Left cardiac atrium (tissue), 4 donors: Measurements from ENCODE around the gene PRPSAP1. TPM values are rescaled to one million over a fixed set of nuclear protein-coding genes. Genes with fewer than 3 reads are reported as not detected.
"Not testable (repeated sequence)": the region's sequence is repeated elsewhere in the genome, so short reads cannot be mapped to it uniquely, and the experiment has no call there.

Source experiments
- ATAC-seq, 2 donors: fragments of 200-7000 bp; cut with Tn5 transposase; one replicate each; pipeline ENCODE4 v1.9.1; 2020; ENCODE audit warnings: mild to moderate bottlenecking in 2 of 2, moderate library complexity in 2 of 2
- DNase-seq: peaks from one replicate; pipeline ENCODE4 v3.0.0-alpha.2; 2020
- intact Hi-C, 2 donors: fragments of 100-400 bp; cut with DNase I; formaldehyde crosslinking; loops; one replicate each; pipeline versions ENCODE4 v1.14.1 to v1.15.1; 2022 to 2023
- total RNA-seq, 2 donors: library from RNA; stranded (reverse); fragmentation: NEBNext Ultra II Directional; extraction: Animal tissue kit (Norgen Biotek cat#: 25700); gene quantifications; one replicate each; pipeline ENCODE4 v1.2.1, GENCODE V29; 2021
- donor health status: DM: no; HTN: yes; CAD: no.
- donor health status: DM: no; HTN: yes; CAD: no; lungs with severe emphysema.
- donor health status: DM: yes; HTN: yes; CAD: no.
- donor health status: Dilated cardiomyopathy.

PRPSAP1 gene
- total RNA-seq, 2 donors from 2014 or later = 38.9 to 39.3 TPM

DNA sequence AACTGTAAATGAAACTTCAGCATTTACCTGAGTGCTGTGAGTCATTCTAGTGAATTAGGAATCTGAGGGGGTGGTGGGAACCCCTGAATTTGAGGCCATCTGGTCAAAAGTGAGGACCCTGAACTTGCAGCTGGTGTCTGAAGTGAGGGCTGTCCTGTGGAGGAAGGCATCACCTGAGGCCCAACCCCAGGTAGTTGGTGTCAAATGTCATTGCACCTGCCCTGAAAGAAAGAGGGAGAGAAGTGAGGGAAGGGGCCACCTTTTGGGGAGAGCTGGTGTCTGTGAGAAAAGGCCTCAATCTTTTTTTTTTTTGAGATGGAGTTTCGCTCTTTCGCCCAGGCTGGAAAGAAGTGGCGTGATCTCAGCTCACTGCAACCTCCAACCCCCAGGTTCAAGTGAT, 12.5 kb upstream of the PRPSAP1 start:
- no peak for DNase-seq

DNA sequence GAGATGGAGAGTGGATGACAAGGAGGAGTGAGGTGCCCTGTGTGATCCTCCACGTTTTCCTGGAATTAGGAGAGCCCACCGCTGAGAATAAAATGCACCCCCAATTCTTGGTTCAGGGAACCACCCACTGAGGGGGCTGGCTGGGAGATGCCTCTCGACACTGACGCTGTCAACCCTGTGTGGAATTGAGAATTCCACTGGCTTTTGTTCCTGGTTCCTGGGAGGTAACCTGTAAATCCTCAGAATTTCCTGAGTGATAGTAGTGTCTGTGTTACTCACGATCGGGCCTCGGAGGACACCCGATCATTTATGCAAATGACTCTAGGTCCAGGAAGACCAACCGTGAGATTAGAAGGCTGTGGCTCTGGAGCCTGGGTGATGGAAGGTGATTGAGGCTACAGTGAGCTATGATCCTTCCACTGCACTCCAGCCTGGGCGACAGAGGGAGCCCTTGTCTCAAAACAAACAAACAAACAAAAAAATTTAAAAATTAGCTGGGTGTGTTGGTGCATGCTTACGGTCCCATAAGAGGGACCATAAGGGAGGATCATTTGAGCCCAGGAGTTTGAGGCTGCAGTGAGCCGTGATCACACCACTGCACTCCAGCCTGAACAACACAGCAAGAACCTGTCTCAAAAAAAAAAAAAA, 11.7 kb upstream of the PRPSAP1 start:
- ATAC-seq (no peak), DNase-seq (no peak)
- intact Hi-C loops = no loop called here

More for the DNA sequence above, 12.5 kb upstream of the PRPSAP1 start:
- intact Hi-C loops = no loop called here
- no peak for ATAC-seq

DNA sequence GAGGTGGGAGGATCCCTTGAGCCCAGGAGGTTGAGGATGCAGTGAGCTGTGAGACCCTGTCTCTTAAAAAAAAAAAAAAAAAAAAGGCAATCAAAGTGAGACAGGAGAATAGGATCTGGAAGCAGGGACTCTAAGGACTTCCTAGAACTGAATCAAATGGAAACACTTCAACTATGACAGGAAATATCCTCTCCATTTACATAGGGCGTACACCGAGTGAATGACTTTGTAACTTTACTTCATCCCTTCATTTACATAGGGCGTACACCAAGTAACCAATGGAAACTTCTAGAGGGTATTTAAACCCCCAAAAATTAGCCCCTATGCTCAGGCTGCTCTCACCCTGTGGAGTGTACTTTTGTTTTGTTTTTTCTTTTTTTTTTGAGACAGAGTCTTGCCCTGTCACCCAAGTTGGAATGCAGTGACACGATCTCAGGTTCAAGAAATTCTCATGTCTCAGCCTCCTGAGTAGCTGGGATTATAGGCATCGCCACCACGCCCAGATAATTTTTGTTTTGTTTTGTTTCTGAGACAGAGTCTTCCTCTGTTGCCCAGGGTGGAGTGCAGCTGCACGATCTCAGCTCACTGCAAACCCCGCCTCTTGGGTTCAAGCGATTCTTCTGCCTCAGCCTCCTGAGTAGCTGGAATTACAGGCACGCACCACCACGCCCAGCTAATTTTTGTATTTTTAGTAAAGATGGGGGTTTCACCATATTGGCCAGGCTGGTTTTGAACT, 9.6 kb upstream of the PRPSAP1 start:
- DNase-seq = no peak
- ATAC-seq = no peak
- intact Hi-C loops = no loop called here

DNA sequence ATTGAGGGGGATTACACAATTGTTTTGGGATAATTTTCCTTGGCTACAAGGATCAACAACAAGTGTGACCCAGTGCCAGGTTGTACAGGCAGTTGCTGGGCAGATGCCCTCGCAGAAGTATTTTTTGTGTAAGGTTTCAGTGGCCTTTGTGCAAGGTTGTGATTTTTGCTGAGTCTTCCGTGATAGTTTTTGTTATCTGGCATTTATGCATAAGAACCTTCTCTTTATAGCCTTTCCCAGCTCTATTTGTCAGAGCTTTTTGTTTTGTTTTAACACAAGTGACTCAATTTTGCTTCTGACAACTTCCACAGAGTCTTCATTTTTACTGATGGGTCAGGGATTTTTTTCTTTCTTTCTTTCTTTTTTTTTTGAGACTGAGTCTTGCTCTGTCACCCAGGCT, 6.7 kb upstream of the PRPSAP1 start:
- DNase-seq (no peak), ATAC-seq (no peak)
- intact Hi-C loops = no loop called here

DNA sequence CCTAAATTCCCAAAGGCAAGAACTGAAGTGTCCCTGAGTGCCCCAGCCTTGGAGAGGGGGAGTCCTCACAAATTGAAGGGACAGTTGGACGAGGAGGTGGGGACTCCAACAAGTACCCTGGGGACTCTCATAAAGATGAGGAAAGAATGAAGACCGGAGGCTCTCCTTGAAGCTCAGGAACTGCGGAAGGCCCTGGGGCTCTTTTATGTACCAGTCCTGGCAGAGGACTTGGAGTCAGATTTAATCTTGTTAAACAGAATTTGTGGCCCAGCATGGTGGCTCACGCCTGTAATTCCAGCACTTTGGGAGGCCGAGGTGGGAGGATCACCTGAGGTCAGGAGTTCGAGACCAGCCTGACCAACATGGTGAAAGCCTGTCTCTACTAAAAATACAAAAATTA, 6.1 kb upstream of the PRPSAP1 start:
- intact Hi-C loops, DNase-seq, ATAC-seq: not testable (repeated sequence)

DNA sequence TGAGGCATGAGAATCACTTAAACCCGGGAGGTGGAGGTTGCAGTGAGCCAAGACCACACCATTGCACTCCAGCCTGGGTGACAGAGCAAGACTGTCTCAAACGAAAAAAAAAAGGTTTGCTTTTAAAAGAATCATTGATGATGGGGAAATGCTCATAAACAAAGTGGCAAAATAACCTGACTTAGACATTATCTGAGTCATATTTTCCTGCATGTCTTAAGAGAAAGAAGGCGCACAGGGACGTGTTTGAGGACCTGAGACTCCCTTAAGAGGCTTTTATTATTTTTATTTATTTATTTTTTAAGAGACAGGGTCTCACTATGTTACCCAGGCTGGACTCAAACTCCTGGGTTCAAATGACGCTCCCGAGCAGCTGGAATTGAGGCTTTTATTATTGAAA, 5.7 kb upstream of the PRPSAP1 start:
- ATAC-seq (no peak), DNase-seq (no peak)
- intact Hi-C loops = no loop called here

DNA sequence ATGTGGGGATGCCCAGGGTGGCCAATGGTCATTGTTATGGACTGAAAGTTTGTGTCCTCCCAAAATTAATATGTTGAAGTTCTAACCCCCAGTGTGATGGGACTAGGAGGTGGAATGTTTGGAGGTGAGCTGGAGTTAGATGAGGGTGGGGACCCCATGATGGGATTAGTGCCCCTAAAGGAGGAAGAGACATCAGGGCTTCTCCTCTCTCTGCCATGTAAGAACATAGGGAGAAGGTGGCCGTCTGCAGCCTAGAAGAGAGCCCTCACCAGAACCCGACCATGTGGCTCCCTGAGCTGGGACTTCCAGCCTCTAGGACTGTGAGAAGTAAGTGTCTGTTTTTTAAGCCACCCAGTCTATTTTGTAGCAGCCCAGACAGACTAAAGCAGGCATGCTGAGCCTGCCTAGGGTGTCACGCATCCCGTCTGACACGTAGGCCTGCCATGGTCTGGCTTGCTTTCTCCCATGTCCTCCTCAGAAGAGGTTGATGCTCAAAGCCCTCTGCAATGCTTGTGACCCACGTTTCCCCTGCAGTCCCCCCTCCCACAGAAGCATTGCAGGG, 4.0 kb upstream of the PRPSAP1 start:
- no peak for DNase-seq
- no peak for ATAC-seq
- intact Hi-C loops = no loop called here

DNA sequence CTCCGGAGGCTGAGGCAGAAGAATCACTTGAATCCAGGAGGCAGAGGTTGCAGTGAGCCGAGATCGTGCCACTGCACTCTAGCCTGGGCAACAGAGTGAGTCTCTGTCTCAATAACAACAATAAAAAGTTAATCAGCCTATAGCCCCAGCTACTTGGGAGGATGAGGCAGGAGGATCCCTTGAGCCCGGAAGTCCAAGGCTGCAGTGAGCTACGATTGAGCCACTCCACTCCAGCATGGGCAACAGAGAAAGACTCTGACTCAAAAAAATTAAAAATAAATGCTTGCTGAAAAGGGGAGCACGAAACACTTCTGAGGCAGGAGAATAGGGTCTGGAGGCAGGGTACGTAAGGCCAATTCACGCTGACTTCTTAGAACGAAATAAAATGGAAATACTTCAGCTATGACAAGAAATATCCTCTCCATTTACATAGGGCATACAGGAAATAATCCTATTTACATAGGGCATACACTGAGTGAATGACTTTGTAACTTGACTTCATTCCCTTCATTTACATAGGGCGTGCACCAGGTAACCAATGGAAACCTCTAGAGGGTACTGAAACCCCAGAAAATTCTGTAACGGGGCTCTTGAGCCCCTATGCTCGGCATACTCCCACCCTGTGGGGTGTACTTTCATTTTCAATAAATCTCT, 3.2 kb upstream of the PRPSAP1 start:
- no peak for ATAC-seq
- intact Hi-C loops = no loop called here
- DNase-seq = peak; percentile 1

DNA sequence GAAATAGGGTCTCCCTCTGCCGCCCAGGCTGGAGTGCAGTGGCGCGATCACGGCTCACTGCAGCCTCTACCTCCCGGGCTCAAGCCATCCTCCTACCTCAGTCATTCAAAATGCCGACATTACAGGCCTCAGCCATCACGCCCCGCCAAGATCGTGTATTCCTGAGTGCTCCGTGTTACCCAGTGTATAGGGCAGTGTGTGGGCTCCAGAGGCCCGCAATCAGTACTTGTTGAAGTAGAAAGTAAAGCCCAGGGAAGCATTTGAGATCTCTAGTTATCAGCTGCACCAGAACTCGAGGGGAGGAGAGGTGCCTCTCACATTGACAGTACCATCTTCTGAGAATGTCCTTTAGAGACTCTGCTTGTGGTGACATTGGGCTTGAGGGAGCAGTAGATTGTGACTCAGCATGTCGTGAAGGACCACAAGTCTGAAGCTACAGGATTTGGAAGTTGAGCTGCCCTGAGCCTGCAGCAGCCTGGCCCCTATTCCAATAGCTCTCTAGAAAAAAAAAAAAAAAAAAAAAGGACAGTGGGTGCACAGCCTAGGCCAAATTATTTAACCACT, 1.1 kb upstream of the PRPSAP1 start:
- DNase-seq = no peak
- intact Hi-C loops = no loop called here
- ATAC-seq = no peak

DNA sequence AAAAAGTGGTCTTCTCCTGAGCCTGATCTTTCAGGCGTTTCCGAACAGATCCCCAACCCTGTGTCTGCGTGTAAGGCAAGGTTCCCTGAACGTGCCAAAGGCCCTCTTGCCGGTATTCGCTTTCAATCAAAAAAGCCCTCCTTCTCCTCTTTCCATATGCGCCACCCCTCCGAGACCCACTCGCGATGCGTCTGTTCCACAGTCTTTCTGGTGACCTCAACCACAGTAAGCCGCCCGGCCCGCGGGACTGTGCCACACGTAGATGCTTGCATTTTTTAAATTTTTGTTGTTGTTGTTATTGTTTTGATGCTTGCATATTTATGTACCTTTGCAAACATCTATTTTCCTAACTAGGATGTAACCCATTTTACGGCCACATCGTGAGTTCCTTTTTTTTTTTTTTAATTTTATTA, 607 bp upstream of the PRPSAP1 start:
- DNase-seq = no peak
- intact Hi-C loops = no loop called here
- no peak for ATAC-seq

DNA sequence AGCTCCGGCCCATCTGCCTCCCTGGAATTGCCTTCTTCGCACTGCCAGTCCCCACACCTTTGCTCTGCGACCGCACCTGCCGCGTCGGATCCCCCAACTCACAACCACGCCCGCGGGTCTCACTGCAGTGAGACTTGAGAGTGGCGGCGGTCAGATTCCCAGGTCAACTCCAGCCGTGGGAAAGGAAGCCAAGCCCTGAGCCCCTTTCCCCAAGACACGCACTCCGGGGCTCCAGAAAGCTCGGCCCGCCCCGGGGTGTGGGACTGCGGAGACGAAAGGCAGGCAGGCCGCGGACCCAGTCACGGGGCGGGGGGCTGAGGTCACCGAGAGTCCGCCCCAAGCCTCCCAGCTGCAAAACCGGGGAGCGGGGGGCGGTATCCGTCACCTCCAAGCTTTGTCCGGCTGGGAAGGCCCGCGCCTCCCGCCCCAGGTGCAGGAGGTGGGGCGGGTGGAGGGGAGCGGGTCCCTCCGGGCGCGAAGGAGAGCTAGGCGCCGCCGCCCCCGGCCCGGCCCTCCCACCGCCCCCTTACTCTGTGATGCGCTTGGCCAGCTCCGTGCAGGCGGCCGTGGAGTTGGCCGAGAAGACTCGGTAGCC, 615 bp downstream of the PRPSAP1 start:
- DNase-seq = peak; percentile 35
- intact Hi-C loops = no loop called here

DNA sequence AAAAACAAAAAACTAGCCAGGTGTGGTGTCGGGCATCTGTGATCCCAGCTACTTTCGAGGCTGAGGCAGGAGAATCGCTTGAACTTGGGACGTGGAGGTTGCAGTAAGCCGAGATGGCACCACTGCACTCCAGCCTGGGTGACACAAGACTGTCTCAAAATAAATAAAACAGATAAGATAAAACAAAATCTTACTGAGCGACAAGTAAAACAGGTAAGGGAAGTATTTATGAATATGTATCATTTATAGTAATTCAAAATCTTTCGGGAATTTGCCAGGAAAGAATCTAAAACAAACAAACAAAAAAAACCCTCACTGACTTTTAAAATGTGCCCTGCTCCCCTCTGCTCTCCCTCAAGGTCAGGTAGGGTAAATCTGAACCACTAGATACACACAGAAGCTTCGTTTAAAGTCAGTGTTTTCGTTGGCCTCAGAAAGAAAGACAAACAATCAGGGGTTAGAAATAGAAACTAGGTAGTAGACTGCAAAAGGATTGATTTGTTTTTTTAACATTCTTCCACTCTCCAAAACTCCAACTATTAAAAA, 2.1 kb downstream of the PRPSAP1 start:
- no peak for DNase-seq
- intact Hi-C loops = no loop called here
- ATAC-seq = no peak

More for the DNA sequence above, 615 bp downstream of the PRPSAP1 start:
- ATAC-seq = peak; percentile 39 to 57

DNA sequence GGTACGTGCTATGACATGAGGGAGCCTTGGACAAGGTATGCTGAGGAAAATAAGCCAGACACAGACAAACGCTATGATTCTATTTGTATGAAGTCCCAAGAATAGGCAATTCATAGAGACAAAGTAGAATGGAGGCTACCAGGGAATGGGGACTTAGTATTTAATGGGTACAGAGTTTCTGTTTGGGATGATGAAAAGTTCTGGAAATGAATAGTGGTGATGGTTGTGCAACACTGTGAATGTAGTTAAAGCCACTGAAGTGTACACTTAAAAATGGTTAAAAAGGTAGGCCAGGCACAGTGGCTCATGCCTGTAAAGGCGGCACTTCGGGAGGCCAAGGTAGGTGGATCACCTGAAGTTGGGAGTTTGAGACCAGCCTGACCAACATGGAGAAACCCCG, 3.3 kb downstream of the PRPSAP1 start:
- ATAC-seq = no peak
- no peak for DNase-seq
- intact Hi-C loops = no loop called here

DNA sequence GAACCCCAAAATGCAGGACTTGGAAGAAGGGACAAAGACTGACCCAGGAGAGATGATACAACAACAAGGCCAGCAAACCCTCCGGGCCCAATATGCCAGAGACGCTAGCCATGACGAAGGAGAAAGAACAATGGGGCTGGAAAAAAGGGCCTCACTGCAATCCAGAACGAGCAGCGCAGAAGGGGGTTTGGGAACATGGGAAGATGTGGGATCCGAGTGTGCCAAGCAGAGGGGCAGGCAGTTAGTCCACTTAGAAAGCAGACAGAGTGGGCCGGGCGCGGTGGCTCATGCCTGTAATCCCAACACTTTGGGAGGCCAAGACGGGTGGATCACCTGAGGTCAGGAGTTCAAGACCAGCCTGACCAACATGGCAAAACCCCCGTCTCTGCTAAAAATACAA, 6.8 kb downstream of the PRPSAP1 start:
- ATAC-seq, DNase-seq, intact Hi-C loops: not testable (repeated sequence)

DNA sequence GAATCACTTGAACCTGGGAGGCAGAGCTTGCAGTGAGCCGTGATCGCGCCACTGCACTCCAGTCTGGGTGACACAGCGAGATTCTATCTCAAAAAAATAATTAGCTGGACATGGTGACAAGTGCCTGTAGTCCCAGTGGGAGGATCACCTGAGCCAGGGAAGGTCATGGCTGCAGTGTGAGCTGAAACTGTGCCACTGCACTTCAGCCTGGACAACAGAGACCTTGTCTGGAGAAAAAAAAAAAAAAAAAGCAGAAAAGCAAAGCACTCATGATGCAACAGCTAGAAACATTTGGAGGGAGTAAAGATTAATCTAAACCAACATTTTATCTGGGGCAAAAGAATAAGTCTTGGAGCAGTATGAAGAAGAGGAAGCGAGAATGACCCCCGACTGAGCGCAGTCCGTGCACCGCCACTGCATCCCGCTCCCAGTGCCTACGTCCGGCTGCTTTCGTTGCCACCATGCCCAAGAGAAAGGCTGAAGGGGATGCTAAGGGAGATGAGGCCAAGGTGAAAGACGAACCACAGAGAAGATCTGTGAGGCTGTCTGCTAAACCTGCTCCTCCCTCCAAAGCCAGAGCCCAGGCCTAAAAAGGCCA, 8.2 kb downstream of the PRPSAP1 start:
- intact Hi-C loops = no loop called here
- ATAC-seq = no peak

DNA sequence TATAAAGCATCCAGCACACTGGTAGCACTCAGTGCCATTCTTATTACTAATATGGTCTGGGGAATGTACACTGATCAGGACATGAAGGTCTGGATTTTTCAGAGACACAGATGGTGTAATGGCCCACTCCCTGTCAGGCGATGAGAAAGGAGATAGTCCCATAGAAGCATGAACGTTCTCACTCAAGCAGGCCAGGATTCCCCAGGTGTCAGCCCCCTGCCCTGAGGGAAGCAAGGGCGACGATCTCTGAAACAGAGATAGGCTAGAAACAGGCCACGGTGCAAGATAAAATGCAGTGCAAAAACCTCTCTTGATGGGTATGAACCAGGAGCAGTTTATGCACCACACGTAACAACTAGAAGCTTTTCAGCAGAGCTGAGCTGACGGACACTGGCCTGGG, 10.6 kb downstream of the PRPSAP1 start:
- intact Hi-C loops = no loop called here

More for the DNA sequence above, 8.2 kb downstream of the PRPSAP1 start:
- DNase-seq = no peak

DNA sequence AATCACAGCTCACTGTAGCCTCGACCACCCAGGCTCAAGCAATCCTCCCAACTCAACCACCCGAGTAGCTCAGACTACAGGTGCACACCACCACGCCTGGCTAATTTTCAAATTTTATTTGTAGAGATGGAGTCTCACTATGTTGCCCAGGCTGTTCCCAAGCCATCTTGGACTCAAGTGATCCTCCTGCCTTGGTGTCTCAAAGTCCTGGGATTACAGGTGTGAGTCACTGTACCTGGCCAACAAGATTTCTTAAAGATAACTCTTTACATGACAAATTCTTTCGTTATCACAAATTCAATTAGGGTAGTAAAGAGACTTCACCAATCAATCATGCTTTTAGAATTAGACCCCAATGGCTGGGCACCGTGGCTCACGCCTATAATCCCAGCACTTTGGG, 12.4 kb downstream of the PRPSAP1 start:
- intact Hi-C loops = no loop called here
- ATAC-seq (no peak), DNase-seq (no peak)

More for the DNA sequence above, 10.6 kb downstream of the PRPSAP1 start:
- DNase-seq (no peak), ATAC-seq (no peak)

DNA sequence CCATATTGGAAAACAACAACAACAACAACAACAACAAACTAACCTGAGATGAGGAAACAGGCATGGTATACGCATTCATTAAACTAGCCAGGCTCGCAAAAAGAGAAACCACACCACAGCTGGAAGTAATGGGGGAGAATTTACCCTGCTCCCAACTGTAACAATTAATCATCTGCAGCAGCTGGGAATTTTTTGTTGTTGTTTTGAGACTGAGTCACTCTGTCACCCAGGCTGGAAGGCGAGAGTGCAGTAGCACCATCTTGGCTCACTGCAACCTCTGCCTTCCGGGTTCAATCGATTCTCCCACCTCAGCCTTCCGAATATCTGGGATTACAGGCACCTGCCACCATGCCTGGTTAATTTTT, 16.3 kb downstream of the PRPSAP1 start:
- peak in 1 of 2 donors; percentile 22 for ATAC-seq
- intact Hi-C loops = no loop called here

More for the DNA sequence above, 16.3 kb downstream of the PRPSAP1 start:
- no peak for DNase-seq
